GM12865 (cell line): ENCODE results near the gene LOXL3.

Source experiments
- DNase-seq: peaks from one replicate; pipeline ENCODE4 v3.0.0; 2010; ENCODE audit warnings: low read depth
- H3K4me3 ChIP-seq: 2 replicates; pipeline ENCODE4 v1.5.1; 2011; ENCODE audit warnings: mild to moderate bottlenecking, low read depth, low read length, control low read depth
- CTCF ChIP-seq: IDR thresholded peaks from 2 replicates; pipeline ENCODE4 v1.5.1; 2011; ENCODE audit warnings: low read length, control low read depth, low read depth, inconsistent platforms; ENCODE audit not compliant: insufficient read depth; ENCODE audit errors: missing control alignments

LOXL3 gene

GRCh38 chr2:74593826-74594772 is 40.4 kb upstream of the LOXL3 start:
- no peak for TF ChIP-seq CTCF
- no peak overlapping the region for H3K4me3 ChIP-seq
- DNase-seq, result no peak

DNA sequence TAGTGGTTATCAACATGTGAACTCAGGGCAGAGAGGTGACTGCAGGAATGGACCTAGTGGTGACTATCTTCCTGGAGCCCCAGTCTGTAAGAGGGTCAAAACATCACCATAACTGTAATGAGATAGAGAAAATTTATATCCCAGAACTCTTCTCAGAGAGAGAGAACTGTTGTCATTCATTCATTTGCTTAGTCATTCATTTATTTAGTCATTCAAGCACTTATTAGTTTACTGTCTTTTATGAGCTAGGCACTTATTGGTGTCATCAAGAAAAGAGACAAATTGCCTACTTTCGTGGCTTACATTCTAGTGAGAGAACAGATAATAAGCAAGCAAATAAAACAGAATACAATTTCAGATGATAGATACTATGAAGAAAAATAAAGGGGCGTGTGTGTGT is 34.9 kb upstream of the LOXL3 start:
- no peak overlapping the region for H3K4me3 ChIP-seq
- DNase-seq, result no peak
- no peak for TF ChIP-seq CTCF

GRCh38 chr2:74587664-74588277 is 34.0 kb upstream of the LOXL3 start:
- TF ChIP-seq CTCF, result peak; percentile 62
- no peak overlapping the region for H3K4me3 ChIP-seq
- peak; percentile 85 for DNase-seq

- TF ChIP-seq CTCF, result no peak
- peak overlapping the region; percentile 21; the same call in 1 of the 2 replicates for H3K4me3 ChIP-seq
- peak; percentile 63 for DNase-seq
Observed at GRCh38 chr2:74585406-74586185, 31.9 kb upstream of the LOXL3 start.

DNA sequence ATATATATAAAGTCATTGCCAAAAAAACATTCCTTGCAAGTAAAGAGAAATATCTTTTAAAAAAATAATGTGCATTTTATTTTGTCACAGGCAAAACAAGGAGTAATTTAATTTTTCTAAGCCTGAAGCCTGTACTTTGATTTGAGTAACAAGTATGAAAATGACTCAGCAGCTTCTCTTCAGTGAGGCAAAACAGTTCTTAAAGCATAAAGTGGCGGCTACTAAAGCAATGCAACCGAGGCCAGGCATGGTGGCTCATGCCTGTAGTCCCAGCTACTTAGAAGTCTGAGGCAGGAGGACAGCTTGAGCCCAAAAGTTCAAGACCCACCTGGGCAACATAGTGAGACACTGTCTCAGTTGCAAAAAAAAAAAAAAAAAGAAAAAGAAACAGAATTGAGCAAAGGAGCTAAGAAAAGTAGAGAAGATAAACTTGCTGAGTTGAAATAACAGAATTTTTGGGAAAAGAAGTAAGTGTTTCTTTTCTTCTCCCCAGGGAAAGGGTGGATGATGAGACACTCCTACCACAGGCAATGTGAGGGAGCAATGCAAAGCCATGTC is 30.4 kb upstream of the LOXL3 start:
- H3K4me3 ChIP-seq, result no peak overlapping the region
- peak; percentile 84 for DNase-seq
- no peak for TF ChIP-seq CTCF

GRCh38 chr2:74583504-74583903 is 29.8 kb upstream of the LOXL3 start:
- no peak for DNase-seq
- H3K4me3 ChIP-seq, result no peak overlapping the region
- no peak for TF ChIP-seq CTCF
